DMS79 treated with DMSO at 0.1 percent for 48 hours (cell line): ENCODE data around the gene TMEM190.

Source experiments
- DNase-seq: peaks from one replicate; lab custom pipeline; 2025; lab: John Stamatoyannopoulos, UW

Gene TMEM190

GRCh38 chr19:55372316-55373081, 4.1 kb upstream of the TMEM190 start:
- no peak for DNase-seq

- DNase-seq: no peak
These were observed 3.2 kb upstream of the TMEM190 start for GRCh38 chr19:55373306-55373992.

GRCh38 chr19:55373993-55374757, 2.5 kb upstream of the TMEM190 start:
- DNase-seq: no peak

- no peak for DNase-seq
These were observed 918 bp downstream of the TMEM190 start for GRCh38 chr19:55377356-55378131.

GRCh38 chr19:55379174-55379573, 2.5 kb downstream of the TMEM190 start:
- no peak for DNase-seq

- DNase-seq: no peak
These were observed 5.4 kb downstream of the TMEM190 start for GRCh38 chr19:55382013-55382412.

GRCh38 chr19:55382522-55383054, 6.0 kb downstream of the TMEM190 start:
- no peak for DNase-seq

- peak; percentile 63 for DNase-seq
These were observed 6.9 kb downstream of the TMEM190 start for GRCh38 chr19:55383279-55384130.

- DNase-seq: peak; percentile 50
These were observed 7.7 kb downstream of the TMEM190 start, which contains the start of gene TMEM238 for GRCh38 chr19:55384131-55384919. Gene TMEM238, minus strand, starts transcription at chr19:55384292. Its CDS starts 33 bp downstream, at chr19:55384259.

GRCh38 chr19:55384920-55385723, 8.5 kb downstream of the TMEM190 start:
- DNase-seq: peak; percentile 97

- DNase-seq: peak; percentile 97
These were observed 9.3 kb downstream of the TMEM190 start, which contains the start of gene RPL28 for GRCh38 chr19:55385724-55386492. Gene RPL28, plus strand, starts transcription at chr19:55385932. Its CDS starts 426 bp downstream, at chr19:55386358.

GRCh38 chr19:55386493-55386971, 9.9 kb downstream of the TMEM190 start:
- no peak for DNase-seq

GRCh38 chr19:55387736-55388497, 11.3 kb downstream of the TMEM190 start:
- DNase-seq: no peak

GRCh38 chr19:55389386-55390317, 13.0 kb downstream of the TMEM190 start:
- no peak for DNase-seq

GRCh38 chr19:55390461-55390880, 13.8 kb downstream of the TMEM190 start:
- no peak for DNase-seq

- no peak for DNase-seq
These were observed 14.6 kb downstream of the TMEM190 start for GRCh38 chr19:55391191-55391670.
